GM19035 (cell line): ENCODE results near the gene REPIN1.

ENCODE experiments used
- ATAC-seq: cut with Tn5 transposase; IDR thresholded peaks from one replicate; pipeline ENCODE4 v1.9.1; 2021; ENCODE audit not compliant: unreplicated experiment

Gene REPIN1

DNA sequence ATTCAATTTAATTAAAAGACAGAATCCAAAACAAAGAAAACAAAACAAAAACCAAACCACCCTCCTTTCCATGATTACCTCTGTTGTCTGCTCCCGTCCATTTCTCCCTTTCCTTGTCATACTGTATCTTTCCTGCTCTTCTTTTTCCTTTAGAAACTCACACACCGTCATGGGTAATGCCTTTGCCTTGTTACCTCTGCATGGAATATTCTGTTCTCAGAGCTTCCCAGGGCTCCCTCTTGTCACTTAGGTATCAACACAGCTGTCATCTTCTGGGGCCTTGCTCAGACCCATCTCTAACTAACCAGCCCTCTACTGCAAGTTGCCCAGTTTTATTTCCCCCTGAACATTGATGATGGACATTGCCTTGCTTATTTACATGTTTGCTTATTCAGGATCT, 51.6 kb downstream of the REPIN1 start:
- ATAC-seq, result no peak

DNA sequence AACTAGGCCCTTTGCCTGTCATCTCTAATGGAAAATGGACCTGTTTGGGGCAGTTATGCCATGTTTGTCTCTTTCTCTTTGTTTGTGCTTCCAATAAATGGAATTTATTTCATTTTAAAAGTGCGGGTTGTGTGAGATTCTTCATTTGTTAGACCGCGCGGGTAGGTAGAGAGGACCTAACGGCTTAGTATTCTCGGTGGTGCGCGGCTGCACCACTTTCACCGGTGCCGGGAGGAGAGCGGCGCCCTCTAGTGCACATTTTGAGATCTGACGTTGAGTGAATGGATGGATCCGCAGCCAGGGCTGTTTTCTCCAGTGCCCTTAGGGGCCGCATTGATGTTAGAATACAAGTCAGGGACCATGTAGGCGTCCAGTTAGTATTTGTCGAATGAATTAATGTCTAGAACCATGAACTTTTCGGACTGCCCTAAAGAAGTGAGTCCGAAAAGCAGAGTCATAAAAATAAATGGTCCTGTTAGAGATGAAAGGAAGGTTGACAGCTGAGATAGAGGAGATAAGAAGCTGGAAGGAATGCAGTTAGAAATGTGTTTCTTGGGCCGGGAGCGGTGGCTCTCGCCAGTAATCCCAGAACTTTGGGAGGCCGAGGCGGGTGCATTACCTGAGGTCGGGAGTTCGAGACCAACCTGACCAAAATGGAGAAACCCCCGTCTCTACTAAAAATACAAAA, 52.5 kb downstream of the REPIN1 start:
- peak; percentile 95 for ATAC-seq

DNA sequence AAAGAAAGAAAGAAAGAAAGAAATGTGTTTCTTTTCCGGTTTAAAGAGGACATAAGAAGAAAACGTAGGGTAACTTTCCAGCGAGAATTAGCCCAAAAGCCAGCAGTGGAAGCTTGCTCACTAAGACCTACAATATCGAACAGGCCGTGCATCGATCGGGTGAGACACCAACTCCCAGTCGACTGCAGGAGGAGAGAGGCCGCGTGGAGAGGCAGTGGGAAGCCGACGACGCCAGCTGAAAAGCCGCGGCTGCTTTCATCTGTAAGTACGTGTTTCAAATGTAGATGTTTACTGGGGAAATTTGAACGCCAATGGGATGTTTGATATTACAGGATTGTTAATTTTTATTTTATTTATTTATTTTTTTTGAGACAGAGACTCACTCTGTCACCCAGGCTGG, 53.2 kb downstream of the REPIN1 start:
- ATAC-seq, result no peak
